Cardiac fibroblast (primary cell): ENCODE data around the gene CENPC.

Experiments
- DNase-seq, 2 donors: peaks; one replicate each; pipeline versions ENCODE4 v3.0.0 to v3.0.0-alpha.2; 2010; ENCODE audit warnings: low read depth in 2 of 2
- H3K4me3 ChIP-seq, 2 donors: replicated peaks in 1 of 2; 1 replicate in 1 of 2; 2 replicates in 1 of 2; pipeline ENCODE4 v1.5.1; 2011; ENCODE audit warnings: low read depth in 2 of 2, low read length in 2 of 2, mild to moderate bottlenecking in 2 of 2, moderate library complexity in 1 of 2
- CTCF ChIP-seq: IDR thresholded peaks from one replicate; pipeline ENCODE4 v1.5.1; 2011; ENCODE audit warnings: low read depth, mild to moderate bottlenecking, low read length, inconsistent platforms

CENPC gene

GRCh38 chr4:67475155-67475554 lies 70.1 kb downstream of the CENPC start:
- TF ChIP-seq CTCF, result no peak
- H3K4me3 ChIP-seq, result no peak overlapping the region
- peak in 1 of 2 donors; percentile 12 for DNase-seq

- H3K4me3 ChIP-seq, result no peak overlapping the region
- TF ChIP-seq CTCF, result no peak
- no peak for DNase-seq
These were observed 74.4 kb downstream of the CENPC start for GRCh38 chr4:67470871-67471270.

- DNase-seq, result no peak
- TF ChIP-seq CTCF, result no peak
- H3K4me3 ChIP-seq, result no peak overlapping the region
These were observed 76.5 kb downstream of the CENPC start for GRCh38 chr4:67468830-67469229.

- no peak for TF ChIP-seq CTCF
- DNase-seq, result no peak
- H3K4me3 ChIP-seq, result no peak overlapping the region
These were observed 78.6 kb downstream of the CENPC start for GRCh38 chr4:67466751-67467150.

GRCh38 chr4:67465763-67466052 lies 79.6 kb downstream of the CENPC start:
- TF ChIP-seq CTCF, result no peak
- no peak overlapping the region for H3K4me3 ChIP-seq
- no peak for DNase-seq

- peak in 1 of 2 donors; percentile 9 for DNase-seq
- no peak overlapping the region for H3K4me3 ChIP-seq
- no peak for TF ChIP-seq CTCF
These were observed 80.1 kb downstream of the CENPC start for GRCh38 chr4:67465032-67465762.

GRCh38 chr4:67460574-67460973 lies 84.7 kb downstream of the CENPC start:
- TF ChIP-seq CTCF, result no peak
- no peak overlapping the region for H3K4me3 ChIP-seq
- no peak for DNase-seq
